ENCODE results near the gene SCN1B. TPM values are rescaled to one million over a fixed set of nuclear protein-coding genes. Genes with fewer than 3 reads are reported as not detected.
"Not testable (repeated sequence)": the region's sequence is repeated elsewhere in the genome, so short reads cannot be mapped to it uniquely, and the experiment has no call there.

Gene SCN1B
- total RNA-seq, 1 donor from 2014 or later = 12.9 TPM

DNA sequence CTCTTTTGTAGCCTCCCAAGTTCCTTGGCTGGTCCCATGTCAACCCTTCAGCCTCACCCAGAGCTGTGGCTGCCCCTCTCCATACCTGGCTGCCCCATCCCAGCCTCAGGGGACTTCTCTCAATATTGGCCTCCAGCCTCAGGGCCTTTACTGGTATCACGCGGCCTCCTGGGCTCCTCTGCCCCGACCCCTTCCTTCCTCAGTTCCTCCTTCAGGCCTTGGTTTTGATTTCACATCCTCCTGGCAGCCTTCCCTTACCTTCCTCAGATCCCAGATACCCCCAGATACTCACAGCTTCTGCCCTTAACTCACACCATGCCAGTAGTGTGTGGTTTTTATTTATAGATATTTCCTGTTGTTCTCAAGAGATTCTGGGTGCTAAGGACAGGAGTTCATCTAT is 12.8 kb upstream of the SCN1B start:
- no peak for DNase-seq

DNA sequence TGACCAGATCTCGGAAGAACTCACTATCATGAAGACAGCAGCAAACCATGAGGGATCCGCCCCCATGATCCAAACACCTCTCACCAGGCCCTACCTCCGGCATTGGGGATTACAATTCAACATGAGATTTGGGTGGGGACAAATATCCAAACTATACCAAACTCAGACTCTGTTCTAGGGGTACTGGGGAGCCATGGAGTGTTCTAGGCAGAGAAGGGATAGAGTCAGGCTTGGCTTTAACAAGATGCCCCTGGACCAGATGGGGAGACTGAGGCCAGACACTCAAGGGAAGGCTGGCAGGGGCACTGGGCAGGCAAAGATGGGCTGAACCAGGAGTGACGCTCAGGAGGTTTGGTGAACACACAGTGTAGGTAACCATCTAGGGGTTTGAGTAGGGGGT is 11.9 kb upstream of the SCN1B start:
- DNase-seq = no peak

DNA sequence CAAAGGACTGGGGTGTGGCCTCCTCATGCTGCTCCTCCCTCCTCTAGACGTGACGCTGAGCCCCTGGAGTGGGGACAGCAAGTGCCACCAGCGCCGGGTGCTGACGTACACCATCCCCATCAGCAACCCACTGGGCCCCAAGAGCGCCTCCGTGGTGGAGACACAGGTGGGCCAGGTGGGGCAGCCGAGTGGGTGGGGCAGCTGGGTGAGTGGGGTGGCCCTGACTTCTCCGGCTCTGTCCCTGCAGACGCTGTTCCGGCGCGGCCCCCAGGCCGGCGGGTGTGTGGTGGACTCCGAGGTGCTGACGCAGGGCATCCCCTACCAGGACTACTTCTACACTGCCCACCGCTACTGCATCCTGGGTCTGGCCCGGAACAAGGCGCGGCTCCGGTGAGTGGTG is 11.1 kb upstream of the SCN1B start:
- no peak for DNase-seq

DNA sequence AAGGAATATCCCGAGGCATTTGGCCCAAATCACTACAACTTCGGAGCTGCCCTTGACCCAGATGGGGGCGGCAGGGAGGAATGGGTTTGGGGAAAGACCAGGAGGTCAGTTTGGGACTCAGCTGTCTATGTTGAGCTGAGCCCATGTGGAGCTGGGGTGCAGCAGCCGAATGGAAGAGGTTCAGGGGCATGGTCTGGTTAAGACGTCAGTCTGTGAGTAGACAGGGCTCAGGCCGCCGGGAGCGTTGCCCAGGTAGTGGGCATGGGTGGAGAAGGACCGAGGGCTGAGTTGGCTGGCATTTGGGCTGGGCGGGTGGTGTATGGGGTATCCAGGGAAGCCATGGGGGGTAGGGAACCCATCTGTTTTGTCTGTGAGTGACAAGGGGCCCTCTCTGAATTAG is 9.3 kb upstream of the SCN1B start:
- DNase-seq = no peak

DNA sequence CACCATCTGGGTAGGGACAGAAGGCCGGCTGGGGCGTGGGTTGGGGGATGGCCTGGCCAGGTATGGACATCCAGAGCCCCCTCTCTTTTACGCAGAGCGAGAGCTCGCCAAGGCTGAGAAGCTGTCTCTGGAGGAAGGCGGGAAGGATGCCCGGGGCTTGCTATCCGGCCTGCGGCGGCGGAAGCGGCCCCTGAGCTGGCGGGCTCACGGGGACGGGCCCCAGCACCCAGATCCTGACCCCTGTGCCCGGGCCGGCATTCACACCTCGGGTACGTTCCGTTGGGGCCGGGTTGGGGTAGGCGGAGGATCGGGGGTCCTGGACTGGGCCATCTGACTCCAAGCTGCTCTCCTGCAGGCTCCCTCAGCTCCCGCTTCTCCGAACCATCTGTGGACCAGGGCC is 8.7 kb upstream of the SCN1B start:
- no peak for DNase-seq

DNA sequence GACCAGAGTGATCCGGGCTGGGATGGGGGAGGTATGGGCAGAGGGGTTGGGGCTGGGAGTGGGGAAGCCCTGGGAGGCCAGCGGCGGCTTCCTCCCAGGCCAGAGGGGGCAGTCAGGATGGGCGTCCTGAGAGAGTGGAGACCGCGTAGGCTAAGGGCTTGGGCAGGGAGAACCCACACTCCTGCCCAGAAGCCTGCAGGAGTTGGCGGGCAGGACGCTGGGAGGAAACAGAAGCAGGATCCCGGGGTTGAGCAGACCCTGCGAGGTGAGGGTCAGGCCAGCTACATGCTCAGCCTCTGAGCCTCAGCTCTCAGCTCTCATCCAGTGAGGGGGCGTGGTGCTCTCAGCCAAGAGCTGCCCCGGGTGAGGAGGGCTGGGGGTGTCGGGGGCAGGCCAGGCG is 7.8 kb upstream of the SCN1B start:
- DNase-seq = no peak

DNA sequence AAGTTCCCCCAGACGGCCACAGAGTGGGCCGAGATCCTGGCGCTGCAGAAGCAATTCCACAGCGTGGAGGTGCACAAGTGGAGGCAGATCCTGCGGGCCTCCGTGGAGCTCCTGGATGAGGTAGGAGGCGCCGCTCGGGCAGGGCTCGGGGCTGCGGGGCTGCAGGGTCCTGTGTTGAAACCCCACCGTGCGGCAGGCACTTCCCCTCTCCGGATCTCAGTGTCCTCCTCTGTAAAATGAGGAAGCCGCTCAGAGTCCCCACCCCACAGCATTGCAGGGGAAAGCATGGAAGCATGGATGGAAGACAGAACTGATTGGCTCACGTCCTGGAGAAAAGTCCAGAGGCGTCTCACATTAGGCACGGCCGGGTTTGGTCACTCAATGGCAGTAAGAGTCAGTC is 6.8 kb upstream of the SCN1B start:
- no peak for DNase-seq

DNA sequence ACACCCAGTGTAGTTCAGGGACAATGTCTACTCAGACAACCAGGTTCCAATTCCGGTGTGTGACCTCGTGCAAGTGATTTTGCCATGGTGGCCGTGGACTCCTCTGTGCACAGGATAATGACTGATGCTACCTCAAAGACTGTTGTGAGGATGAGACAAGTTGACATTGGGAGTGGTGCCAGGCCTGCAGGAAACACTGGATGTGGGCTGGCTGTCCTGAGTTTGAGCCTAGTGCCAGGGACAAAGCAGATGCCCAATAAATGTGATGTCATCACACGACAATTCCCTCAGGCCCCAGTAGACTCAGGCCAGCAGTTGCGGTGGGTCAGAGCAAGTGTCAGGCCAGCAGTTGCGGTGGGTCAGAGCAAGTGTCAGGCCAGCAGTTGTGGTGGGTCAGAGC is 6.2 kb upstream of the SCN1B start:
- DNase-seq = no peak

DNA sequence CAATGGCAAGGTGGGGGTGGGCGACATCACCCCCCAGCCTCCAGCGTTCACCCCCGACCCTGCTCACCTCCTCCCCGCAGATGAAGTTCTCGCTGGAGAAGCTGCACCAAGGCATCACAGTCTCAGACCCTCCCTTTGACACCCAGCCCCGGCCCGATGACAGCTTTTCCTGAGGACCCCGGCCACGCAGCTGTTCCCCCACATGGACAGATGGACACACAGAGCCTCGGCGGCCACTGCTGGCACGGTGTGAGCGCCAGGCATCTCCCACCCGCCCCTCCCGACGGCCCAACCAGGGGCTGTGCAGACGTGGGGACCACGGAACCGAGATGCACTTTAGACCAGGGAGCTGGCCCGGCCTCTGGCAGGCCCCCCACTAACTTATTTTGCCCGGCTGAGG is 4.3 kb upstream of the SCN1B start:
- no peak for DNase-seq

DNA sequence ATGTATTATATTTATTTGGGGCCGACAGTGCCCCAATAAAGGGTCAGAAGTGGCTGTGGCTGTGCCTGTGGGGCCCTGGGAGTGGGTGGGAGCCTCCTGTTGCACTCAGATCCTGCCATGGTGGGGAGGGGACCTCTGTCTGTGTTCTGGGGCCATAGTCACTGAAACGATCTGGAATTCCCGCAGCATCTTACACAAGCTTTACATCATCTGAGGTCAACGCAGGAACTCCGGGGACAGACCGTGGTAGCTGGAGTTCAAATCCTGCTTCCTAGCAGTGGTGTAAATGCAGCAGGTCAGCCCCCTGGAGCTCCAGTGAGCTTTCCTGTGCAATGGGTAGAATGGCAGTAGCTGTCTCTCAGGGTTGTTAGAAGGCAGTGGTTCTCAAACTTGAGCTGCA is 3.9 kb upstream of the SCN1B start:
- no peak for DNase-seq

DNA sequence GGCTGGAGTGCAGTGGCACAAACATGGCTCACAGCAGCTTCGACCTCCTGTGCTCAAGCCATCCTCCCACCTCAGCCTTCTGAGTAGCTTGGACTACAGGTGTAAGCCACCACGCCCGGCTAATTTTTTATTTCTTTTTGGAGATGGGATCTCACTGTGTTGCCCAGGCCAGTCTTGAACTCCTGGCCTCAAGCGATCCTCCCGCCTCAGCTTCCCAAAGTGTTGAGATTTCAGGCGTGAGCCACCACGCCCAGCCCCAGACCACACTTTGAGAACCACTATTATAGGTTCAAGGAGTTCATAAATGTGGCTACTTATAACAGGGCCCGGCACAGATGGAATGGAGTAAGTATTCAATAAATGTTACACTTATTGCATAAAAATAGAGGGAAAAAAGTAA is 3.3 kb upstream of the SCN1B start:
- no peak for DNase-seq

DNA sequence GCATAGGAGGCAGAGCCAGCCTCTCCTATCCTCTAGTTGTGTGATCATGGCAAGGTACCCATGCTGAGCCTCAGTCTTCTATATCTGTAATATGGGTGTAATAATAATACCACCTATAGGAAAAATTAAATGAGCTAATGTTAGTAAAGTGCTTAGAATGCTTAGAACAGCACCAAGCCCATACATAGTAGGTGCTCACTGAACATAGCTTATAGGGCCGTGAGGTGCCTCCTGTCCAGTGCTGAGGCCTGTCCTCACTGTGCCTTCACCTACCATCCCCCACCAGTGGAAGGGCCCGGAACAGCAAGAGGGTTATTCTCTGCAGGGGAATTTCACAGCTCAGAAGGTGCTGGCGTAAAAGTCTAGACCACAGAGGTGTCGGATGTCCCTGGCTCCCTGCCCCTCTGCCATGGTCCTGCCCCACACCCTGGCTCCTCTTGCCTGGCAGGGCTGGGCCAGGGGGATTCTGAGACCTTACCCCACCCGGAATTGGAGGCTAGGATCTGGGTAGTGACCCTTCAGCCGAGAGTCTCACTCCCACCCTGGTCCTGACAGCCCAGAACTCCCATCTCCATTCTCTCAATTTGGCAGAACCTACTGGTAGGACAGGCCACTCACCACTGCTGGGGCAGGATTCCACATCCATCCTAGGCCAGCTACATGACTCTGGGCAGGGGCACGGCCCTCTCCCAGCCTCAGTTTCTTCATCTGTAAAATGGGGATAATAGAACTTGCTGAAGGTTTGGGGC is 2.2 kb upstream of the SCN1B start:
- DNase-seq = no peak

DNA sequence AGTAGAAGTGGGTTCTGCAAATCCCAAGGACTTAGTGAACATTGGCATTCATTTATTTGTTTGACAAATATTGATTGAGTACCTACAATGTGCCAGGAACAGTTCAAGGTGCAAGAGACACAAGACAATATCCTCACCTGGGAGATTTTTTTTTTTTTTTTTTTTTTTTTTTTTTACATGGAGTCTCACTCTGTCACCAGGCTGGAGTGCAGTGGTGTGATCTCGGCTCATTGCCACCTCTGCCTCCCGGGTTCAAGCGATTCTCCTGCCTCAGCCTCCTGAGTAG is 1.7 kb upstream of the SCN1B start:
- not testable (repeated sequence) for DNase-seq

DNA sequence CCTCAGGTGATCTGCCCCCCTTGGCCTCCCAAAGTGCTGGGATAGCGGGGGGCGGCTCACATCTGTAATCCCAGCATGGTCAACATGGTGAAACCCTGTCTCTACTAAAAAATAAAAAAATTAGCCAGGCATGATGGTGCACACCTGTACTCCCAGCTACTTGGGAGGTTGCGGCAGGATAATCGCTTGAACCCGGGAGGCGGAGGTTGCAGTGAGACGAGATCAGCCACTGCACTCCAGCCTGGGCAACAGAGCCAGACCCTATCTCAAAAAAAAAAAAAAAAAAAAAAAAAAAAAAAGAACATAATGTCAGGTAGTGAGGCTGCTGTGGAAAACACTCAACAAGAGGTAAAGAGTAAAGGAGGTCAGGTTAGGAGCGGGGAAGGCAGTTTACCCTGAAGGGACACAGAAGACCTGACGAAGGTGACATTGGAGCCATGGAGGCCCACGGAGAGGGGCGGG is 964 bp upstream of the SCN1B start:
- not testable (repeated sequence) for DNase-seq

DNA sequence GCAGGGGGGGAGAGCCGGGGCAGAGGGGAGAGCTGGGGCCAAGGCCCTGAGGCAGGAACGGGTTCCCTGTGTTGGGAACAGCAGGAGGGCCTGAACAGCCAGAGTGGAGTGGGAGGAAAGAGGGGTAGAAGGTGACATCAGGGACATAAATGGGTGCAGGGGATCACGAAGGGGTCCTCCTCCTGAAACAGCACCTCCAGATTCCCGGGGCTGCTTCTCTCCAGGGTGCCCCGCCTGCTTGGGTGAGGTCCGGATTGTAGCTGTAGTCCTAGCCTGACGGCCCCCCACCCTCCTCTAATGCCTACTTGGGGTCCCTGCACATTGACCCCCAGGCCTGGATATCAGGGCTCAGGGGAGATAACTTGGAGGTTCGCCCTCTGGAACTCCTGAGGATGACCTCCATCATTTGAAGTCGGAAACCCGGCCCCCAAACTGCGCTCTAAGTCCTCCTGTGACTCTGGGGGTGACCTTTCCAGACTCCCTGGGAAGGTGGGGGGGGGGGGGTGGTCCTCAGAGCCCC is 473 bp upstream of the SCN1B start:
- DNase-seq = no peak

DNA sequence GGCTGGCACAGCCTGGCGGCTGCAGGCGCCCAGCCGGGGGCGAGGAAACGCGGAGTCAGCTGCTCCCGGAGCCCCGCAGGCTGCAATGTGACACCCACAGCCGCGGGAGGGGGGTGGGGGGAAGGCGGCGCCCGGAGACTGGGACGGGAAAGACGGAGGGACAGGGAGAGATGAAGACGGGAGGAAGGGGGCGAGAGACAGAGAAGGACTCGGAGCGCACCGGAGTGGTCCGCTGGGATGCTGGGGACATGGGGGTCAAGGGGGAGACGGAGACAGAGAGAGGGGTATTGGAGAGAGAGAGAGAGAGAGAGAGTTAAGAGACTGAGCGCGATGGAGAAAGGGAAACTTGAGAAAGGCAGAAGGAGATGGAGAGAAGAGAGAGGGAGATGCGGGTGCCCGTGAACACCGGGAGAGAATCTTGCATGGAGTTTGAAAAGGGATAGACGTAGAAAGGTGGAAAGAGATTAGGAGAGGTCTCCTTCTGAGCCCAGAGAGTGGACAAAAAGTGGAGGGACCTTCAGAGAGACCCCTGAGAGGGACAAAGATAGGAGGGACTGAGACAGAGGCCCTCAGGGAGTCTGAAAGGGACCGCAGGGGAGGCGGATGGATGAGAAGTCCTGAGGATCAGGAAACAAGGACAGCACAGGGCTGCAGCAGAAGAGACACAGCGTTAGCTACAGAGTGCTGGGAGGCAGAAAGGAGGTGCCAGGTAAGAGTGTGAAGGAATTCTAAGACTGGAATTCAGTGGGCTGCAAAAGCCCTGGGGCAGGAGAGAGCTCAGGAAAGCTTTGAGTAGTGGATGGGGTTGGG is 1.0 kb downstream of the SCN1B start:
- peak; percentile 55 for DNase-seq

DNA sequence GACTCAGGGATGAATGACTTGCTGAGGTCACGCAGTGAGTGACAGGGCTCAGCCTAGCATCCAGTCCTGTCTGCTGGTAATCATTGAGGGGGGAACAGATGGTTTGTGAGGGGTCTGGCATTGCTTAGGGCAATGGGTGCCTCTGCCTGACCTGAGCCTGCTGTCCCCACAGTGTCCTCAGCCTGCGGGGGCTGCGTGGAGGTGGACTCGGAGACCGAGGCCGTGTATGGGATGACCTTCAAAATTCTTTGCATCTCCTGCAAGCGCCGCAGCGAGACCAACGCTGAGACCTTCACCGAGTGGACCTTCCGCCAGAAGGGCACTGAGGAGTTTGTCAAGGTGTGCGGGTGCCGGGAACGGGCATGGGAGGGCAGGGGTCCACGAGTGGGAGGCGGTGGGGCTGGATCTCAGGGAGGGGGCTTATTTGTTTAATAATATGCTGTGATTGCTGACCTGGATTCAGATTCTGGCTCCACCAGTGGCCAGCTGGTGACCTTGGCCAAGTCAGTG is 2.1 kb downstream of the SCN1B start:
- no peak for DNase-seq

DNA sequence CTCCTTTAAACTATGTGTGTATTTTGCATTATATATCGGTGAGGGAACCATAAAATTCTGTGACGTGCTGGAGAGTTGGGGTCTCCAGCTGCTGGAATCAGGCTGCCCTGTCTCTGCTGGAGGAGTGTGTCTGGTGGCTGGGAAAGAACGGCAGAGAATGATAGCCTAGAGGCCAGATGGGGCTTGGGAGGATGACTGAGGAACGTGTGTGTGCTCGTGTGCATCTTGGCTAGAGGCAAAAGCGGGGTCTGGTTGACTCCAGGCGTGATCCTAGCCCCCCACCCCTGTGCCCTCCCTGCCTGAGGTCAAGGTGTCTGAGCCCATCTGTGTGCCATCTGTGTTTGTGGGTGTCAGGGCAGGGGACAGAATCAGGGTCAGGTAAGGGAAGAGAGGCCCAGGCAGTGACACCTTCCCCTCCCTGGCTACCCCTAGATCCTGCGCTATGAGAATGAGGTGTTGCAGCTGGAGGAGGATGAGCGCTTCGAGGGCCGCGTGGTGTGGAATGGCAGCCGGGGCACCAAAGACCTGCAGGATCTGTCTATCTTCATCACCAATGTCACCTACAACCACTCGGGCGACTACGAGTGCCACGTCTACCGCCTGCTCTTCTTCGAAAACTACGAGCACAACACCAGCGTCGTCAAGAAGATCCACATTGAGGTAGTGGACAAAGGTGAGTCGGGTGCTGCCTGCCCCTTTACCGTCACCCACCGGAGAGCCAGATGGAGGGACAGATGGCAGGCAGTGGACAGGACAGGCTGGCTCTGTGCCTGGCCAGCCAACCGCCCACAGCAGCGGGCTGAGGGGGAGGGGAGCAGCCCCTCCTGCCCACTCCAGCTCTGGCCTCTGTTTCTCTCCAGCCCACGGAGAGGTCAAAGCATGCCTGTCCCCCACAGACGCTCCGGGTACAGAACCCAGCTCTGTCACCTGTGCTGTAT is 3.1 kb downstream of the SCN1B start:
- no peak for DNase-seq

DNA sequence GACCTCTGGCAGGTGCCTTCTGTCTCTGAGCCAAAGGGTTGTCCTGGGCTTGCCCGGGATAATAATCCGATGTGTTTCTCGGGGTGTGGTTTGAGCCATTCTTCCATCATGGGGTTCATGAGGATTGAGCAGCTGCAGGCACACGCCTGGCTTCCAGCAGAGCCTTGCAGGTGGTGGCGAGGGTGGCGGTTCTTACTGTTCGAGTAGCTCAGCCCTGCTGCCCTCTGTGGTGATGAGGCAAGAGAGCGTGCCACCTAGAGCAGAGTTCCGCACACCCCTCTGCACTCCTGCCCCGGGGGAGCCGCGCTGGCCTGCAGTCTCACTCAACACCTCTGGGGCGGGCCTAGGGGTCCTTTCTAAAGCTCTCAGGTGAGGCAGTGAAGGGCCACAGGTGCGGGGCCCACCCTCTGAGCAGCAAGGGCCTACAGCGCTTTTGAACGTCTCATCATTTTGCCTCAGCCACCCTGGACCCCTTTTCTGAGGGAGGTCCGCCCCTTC is 3.8 kb downstream of the SCN1B start:
- DNase-seq = no peak

DNA sequence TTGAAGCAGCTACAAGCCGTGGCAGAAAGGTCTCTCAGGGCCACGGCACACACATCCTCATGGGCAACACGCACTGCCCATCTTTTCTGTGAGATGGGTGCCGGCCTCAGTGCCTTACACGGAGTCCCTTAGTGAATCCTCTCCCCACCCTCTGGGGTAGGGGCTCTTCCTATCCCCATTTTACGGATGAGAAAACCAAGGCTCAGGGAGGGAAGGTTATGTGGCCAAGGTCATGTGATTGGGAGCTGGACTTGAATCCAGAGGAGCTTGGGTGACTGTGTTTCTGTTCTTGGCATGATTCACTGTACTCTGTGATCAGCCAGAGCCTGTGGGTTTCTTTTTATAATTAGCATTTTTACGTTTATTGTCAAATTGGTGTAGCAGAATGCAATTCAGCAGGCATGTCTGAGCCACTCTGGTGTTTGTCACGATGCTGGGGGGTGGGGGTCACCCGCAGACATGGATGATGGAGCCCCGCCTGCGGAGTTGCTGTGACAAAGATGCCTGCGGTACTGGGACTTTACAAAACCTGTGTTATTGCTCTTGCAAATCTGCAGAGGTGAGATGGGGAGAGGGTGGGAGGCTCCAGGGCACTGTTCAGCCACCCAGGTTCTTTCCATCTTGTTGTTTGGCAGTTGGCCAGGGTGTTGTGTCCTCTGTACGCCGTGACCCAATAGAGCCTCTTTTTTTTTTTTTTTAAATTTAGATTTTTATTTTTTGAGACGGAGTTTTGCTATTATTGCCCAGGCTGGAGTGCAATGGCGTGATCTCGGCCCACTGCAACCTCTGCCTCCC is 4.5 kb downstream of the SCN1B start:
- no peak for DNase-seq
